C4-2B (cell line): ENCODE results near the gene TBC1D13.

Source experiments
- CTCF ChIP-seq: fragments of 450-650 bp; conservative IDR thresholded peaks from 2 replicates; pipeline ENCODE4 v1.5.1; 2017; ENCODE audit warnings: mild to moderate bottlenecking
- ZFX ChIP-seq: fragments of 450-650 bp; IDR thresholded peaks from 2 replicates; pipeline ENCODE4 v1.6.1; 2017

GRCh38 chr9:128833696-128834095, 46.6 kb downstream of the TBC1D13 start:
- no peak for TF ChIP-seq CTCF
- TF ChIP-seq ZFX: no peak
